GM19023 (cell line): Measurements from ENCODE around the gene SHC4.
A peak's percentile ranks its signal among the peaks of the same experiment; 100 is the strongest.
"Not testable (repeated sequence)": the region's sequence is repeated elsewhere in the genome, so short reads cannot be mapped to it uniquely, and the experiment has no call there.

Experiments used
- ATAC-seq: cut with Tn5 transposase; IDR thresholded peaks from one replicate; pipeline ENCODE4 v1.9.1; 2021; ENCODE audit warnings: mild to moderate bottlenecking, moderate library complexity; ENCODE audit not compliant: unreplicated experiment

Gene SHC4

GRCh38 chr15:48802867-48803266 lies 160.9 kb downstream of the SHC4 start:
- ATAC-seq: no peak

- ATAC-seq: no peak
Measured at GRCh38 chr15:48802257-48802656, 161.5 kb downstream of the SHC4 start.

GRCh38 chr15:48800811-48801455 lies 162.8 kb downstream of the SHC4 start:
- no peak for ATAC-seq

GRCh38 chr15:48800245-48800644 lies 163.5 kb downstream of the SHC4 start:
- ATAC-seq: no peak

DNA sequence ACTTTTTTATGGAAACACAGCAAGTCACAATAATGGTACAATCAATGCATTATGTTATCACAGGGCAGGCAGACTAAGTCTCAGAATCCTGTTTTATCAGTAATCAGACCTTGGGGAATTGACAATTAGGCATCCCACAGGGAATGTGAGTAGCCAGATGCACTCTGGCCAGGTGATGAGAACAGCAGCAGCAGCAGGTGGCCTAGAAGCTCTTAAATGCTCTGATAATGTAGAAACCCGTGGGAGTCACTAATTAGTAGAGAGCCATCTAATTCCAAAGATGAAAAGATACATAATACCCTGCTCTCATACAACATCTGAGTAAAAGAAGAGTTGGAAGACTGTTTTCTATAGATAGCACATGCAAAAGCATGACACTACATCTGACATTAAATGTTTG lies 165.4 kb downstream of the SHC4 start:
- no peak for ATAC-seq

- ATAC-seq: no peak
Measured at GRCh38 chr15:48796930-48797329, 166.8 kb downstream of the SHC4 start.

DNA sequence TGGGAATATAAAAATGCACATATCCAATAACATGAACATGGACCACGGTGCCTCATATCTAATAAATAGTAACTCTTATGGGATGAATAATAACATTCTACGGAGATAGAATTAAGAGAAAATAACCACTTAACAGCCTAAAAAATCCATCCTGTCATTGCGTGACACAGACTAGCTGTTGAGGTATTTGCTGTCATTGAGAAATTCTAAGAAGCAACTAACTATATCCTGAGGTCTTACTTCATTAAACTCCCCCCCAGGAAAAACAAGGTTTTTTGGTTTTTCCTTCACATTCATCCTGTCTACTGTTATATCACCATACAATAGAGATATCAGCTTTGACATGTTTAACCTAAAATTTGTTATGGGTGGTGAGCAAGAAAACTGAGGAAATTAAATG lies 167.2 kb downstream of the SHC4 start:
- no peak for ATAC-seq

- no peak for ATAC-seq
Measured at GRCh38 chr15:48795901-48796300, 167.8 kb downstream of the SHC4 start.

- ATAC-seq: peak; percentile 93
Measured at GRCh38 chr15:48794697-48795134, 169.0 kb downstream of the SHC4 start.

DNA sequence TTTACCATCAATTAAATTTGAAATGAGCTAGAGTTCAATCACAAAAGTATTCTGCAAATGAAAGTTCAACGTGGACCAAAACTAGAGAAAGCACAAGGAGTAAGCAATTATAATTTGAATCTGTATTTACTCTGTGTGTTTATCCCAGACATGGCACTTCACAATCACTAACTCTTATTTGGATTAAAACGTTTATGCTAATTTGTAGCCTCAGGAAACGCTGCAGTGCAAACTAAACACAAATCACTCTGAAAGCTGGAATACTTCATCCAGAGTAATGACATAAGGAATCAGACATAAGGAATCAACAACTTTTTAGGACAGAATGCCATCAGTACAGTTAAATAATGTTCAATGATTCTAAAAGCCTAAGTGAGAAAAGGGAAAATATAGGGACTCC lies 171.3 kb downstream of the SHC4 start:
- ATAC-seq: no peak

- ATAC-seq: not testable (repeated sequence)
Measured at GRCh38 chr15:48790466-48791115, 173.1 kb downstream of the SHC4 start.

- ATAC-seq: no peak
Measured at GRCh38 chr15:48785712-48786111, 178.0 kb downstream of the SHC4 start.

- no peak for ATAC-seq
Measured at GRCh38 chr15:48785195-48785594, 178.5 kb downstream of the SHC4 start.

- ATAC-seq: no peak
Measured at GRCh38 chr15:48784756-48785155, 179.0 kb downstream of the SHC4 start.

DNA sequence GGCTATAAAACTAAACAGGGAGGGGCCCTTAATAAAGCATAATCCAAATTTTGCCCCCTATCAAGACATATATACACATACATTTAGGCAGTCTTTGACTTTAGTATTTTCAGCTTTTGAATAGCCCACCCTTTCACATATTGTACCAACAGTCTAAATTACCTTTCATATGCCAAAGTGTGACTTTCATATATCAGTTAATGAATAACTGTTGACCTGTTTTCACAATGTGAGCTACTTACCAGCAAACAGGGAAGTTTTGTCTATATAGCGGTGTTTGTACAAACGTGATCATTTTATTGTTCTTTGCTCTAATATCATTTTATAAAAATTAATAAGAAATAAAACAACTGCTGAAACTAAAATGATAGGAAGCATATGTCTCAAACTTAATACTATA lies 180.8 kb downstream of the SHC4 start:
- no peak for ATAC-seq

- ATAC-seq: no peak
Measured at GRCh38 chr15:48781481-48782081, 182.1 kb downstream of the SHC4 start.

GRCh38 chr15:48781017-48781416 lies 182.7 kb downstream of the SHC4 start:
- no peak for ATAC-seq

- no peak for ATAC-seq
Measured at GRCh38 chr15:48778331-48778730, 185.4 kb downstream of the SHC4 start.

DNA sequence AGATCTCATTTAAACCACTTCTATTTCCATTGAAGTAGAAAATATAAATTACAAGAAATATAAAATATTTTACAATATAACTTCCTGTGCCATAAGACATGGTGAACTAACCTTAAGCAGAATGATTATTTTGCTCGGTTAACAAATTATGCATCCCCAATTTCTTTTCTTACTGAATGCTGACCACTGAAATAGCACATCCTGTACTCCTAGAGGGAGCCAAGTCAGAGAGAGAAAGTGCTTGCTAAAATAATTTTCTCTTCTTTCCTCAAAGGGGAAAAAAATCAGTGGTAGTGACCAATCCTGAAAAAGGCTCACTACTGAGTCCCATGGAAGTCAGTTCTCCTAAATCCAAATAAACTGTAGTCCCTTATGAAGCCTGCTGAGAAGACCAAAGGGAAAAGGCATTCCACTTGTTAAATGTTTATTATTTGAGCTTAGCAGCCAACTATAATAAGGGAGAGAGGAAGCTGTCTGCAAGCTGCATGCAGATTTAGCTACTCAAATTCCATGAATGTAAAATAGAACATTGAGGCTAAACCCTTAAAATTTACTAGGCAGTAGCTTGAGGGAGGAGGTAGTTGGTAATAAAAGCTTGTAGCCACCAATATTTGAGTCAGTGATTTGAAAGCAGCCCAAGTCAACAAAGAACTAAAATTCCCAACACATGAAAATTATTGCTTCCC lies 185.9 kb downstream of the SHC4 start:
- no peak for ATAC-seq

GRCh38 chr15:48775546-48775945 lies 188.2 kb downstream of the SHC4 start:
- no peak for ATAC-seq

GRCh38 chr15:48774484-48774883 lies 189.2 kb downstream of the SHC4 start:
- no peak for ATAC-seq
